GM12878 (cell line): ENCODE results near the gene DDX46. TPM values are rescaled to one million over a fixed set of nuclear protein-coding genes. Genes with fewer than 3 reads are reported as not detected.

Experiments
- CBX5 ChIP-seq: sonication (generic); IDR thresholded peaks from 2 replicates; pipeline ENCODE4 v1.6.1; 2016; ENCODE audit warnings: low read depth, moderate library complexity, mild to moderate bottlenecking, inconsistent platforms
- ETV6 ChIP-seq, 2 experiments: fragments of 450-650 bp in 1 of 2; IDR thresholded peaks in 1 of 2; conservative IDR thresholded peaks in 1 of 2; 2 replicates each; pipeline ENCODE4 v1.6.1; 2014; ENCODE audit warnings: antibody characterized with exemption in 1 of 2, borderline replicate concordance in 1 of 2, low read depth in 1 of 2, mild to moderate bottlenecking in 1 of 2, moderate library complexity in 1 of 2
- JUNB ChIP-seq: IDR thresholded peaks from 2 replicates; pipeline ENCODE4 v1.6.1; 2016; ENCODE audit warnings: antibody characterized with exemption, mild to moderate bottlenecking
- MAX ChIP-seq: IDR thresholded peaks from 2 replicates; pipeline ENCODE4 v1.6.1; 2012; ENCODE audit warnings: low read depth, low read length, improper control_type of control experiment
- MEF2B ChIP-seq: fragments of 450-650 bp; IDR thresholded peaks from 2 replicates; pipeline ENCODE4 v1.6.1; 2018; ENCODE audit warnings: mild to moderate bottlenecking, moderate library complexity; ENCODE audit not compliant: partially characterized antibody, poor library complexity, severe bottlenecking
- MTA2 ChIP-seq: fragments of 450-650 bp; IDR thresholded peaks from 2 replicates; pipeline ENCODE4 v1.6.1; 2016; ENCODE audit warnings: low read depth, mild to moderate bottlenecking, moderate library complexity
- MYC ChIP-seq: IDR thresholded peaks from 2 replicates; pipeline ENCODE4 v1.6.1; 2011; ENCODE audit warnings: mild to moderate bottlenecking, low read length, moderate library complexity, inconsistent platforms; ENCODE audit not compliant: insufficient read depth, insufficient replicate concordance, insufficient read length, severe bottlenecking
- NR2F1 ChIP-seq: fragments of 450-650 bp; conservative IDR thresholded peaks from 2 replicates; pipeline ENCODE4 v1.6.1; 2017; ENCODE audit warnings: mild to moderate bottlenecking
- PAX8 ChIP-seq: fragments of 450-650 bp; IDR thresholded peaks from 2 replicates; pipeline ENCODE4 v1.6.1; 2017; ENCODE audit warnings: mild to moderate bottlenecking, moderate library complexity
- RELB ChIP-seq: fragments of 450-650 bp; IDR thresholded peaks from 2 replicates; pipeline ENCODE4 v1.6.1; 2017; ENCODE audit warnings: low read depth, mild to moderate bottlenecking, moderate library complexity
- REST ChIP-seq: IDR thresholded peaks from 2 replicates; pipeline ENCODE4 v1.6.1; 2012; ENCODE audit warnings: mild to moderate bottlenecking, low read depth, low read length
- SIN3A ChIP-seq: IDR thresholded peaks from 2 replicates; pipeline ENCODE4 v1.6.1; 2012; ENCODE audit warnings: low read depth, low read length, improper control_type of control experiment
- SMAD5 ChIP-seq: IDR thresholded peaks from 2 replicates; pipeline ENCODE4 v1.6.1; 2016; ENCODE audit warnings: antibody characterized with exemption, low read depth
- SMC3 ChIP-seq: IDR thresholded peaks from 2 replicates; pipeline ENCODE4 v1.6.1; 2011; ENCODE audit warnings: low read length, improper control_type of control experiment, borderline replicate concordance
- STAT1 ChIP-seq: fragments of 450-650 bp; conservative IDR thresholded peaks from 2 replicates; pipeline ENCODE4 v1.6.1; 2014; ENCODE audit warnings: antibody characterized with exemption, mild to moderate bottlenecking
- STAT3 ChIP-seq: IDR thresholded peaks from 2 replicates; pipeline ENCODE4 v1.6.1; 2011; ENCODE audit warnings: low read depth, low read length, improper control_type of control experiment
- SUZ12 ChIP-seq: fragments of 200-600 bp; sonication (generic); IDR thresholded peaks from one replicate; pipeline ENCODE4 v1.6.1; 2018; ENCODE audit warnings: antibody characterized with exemption, mild to moderate bottlenecking; ENCODE audit not compliant: unreplicated experiment
- TAF1 ChIP-seq: IDR thresholded peaks from 2 replicates; pipeline ENCODE4 v1.6.1; 2011; ENCODE audit warnings: mild to moderate bottlenecking, low read depth, low read length, borderline replicate concordance
- YY1 ChIP-seq: IDR thresholded peaks from 2 replicates; pipeline ENCODE4 v1.6.1; 2011; ENCODE audit warnings: low read depth, mild to moderate bottlenecking, low read length
- ZNF384 ChIP-seq: IDR thresholded peaks from 2 replicates; pipeline ENCODE4 v1.6.1; 2012; ENCODE audit warnings: low read depth, mild to moderate bottlenecking, low read length, improper control_type of control experiment, borderline replicate concordance
- polyA plus RNA-seq, 11 experiments: library from polyadenylated mRNA; depleted of rRNA in 4 of 11; unstranded in 6 of 11; stranded (reverse) in 5 of 11; fragments of >200 nt; fragmentation: Nextera tagmentation in 4 of 11; fragmentation: Illumina TruSeq in 1 of 11; extraction: Ambion mirVana in 4 of 11; extraction: Trizol in 1 of 11; gene quantifications; 1 replicate in 1 of 11; 2 replicates in 10 of 11; pipeline versions ENCODE4 v1.2.1 to v1.2.3, GENCODE V29; 2011 to 2016; ENCODE audit warnings: inconsistent platforms in 2 of 11, missing spikeins in 2 of 11, low read depth in 1 of 11
- total RNA-seq, 4 experiments: library from RNA; depleted of rRNA in 3 of 4; stranded (reverse); fragments of >200 nt in 3 of 4; fragmentation: Illumina TruSeq in 1 of 4; extraction: Trizol in 1 of 4; gene quantifications; 2 replicates each; pipeline versions ENCODE4 v1.2.1 to v1.2.3, GENCODE V29; 2013 to 2021
- TF ChIP-seq, protein P1 (sequence below): IDR thresholded peaks from 2 replicates; pipeline ENCODE4 v1.6.1; 2012; ENCODE audit warnings: low read depth, low read length, improper control_type of control experiment
- TF ChIP-seq, protein P2 (sequence below): fragments of 450-650 bp; IDR thresholded peaks from 2 replicates; pipeline ENCODE4 v1.6.1; 2014; ENCODE audit warnings: mild to moderate bottlenecking

DDX46 gene
- total and polyA plus RNA-seq, 10 of the 15 experiments (the other 5 are each of a cell fraction or from before 2014, with no cell fraction given), result 23.0 to 77.1 (median 42.2) TPM

- 0 out of 2 replicates have a peak, but pooled peaks have one; percentile 42 for TF ChIP-seq REST
- 0 out of 2 replicates have a peak, but pooled peaks have one; percentile 70 for TF ChIP-seq CBX5
- peak; percentile 62 for TF ChIP-seq MYC
- peak; percentile 57; the same call in 1 of the 2 replicates for TF ChIP-seq NR2F1
- TF ChIP-seq SUZ12, result no peak
- TF ChIP-seq YY1, result peak; percentile 68
- TF ChIP-seq MTA2, result no peak
- no peak; the same call in 1 of the 2 replicates for TF ChIP-seq STAT1
- TF ChIP-seq ZNF384, result no peak
- peak; percentile 81; the same call in 1 of the 2 replicates for TF ChIP-seq MAX
- peak; percentile 53; the same call in 1 of the 2 replicates for TF ChIP-seq SIN3A
- TF ChIP-seq PAX8, result no peak
- 0 out of 4 replicates have a peak, but pooled peaks of 1 of the 2 experiments have one; percentile 6 for TF ChIP-seq ETV6 (conservative IDR thresholded peaks at IDR 0.05 in 1 of 2, IDR thresholded peaks at IDR 0.05 in 1 of 2; ENCODE audit: borderline replicate concordance in 1 of 2, low read depth in 1 of 2)
- peak; percentile 77; the same call in 1 of the 2 replicates for TF ChIP-seq TAF1
- TF ChIP-seq MEF2B, result no peak
- TF ChIP-seq SMC3, result no peak
- peak; percentile 22; the same call in 1 of the 2 replicates for TF ChIP-seq RELB
- TF ChIP-seq STAT3, result no peak
- no peak for TF ChIP-seq JUNB
- TF ChIP-seq, protein P1, sequence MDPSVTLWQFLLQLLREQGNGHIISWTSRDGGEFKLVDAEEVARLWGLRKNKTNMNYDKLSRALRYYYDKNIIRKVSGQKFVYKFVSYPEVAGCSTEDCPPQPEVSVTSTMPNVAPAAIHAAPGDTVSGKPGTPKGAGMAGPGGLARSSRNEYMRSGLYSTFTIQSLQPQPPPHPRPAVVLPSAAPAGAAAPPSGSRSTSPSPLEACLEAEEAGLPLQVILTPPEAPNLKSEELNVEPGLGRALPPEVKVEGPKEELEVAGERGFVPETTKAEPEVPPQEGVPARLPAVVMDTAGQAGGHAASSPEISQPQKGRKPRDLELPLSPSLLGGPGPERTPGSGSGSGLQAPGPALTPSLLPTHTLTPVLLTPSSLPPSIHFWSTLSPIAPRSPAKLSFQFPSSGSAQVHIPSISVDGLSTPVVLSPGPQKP, result no peak
- peak; percentile 75; the same call in 1 of the 2 replicates for TF ChIP-seq SMAD5
- TF ChIP-seq, protein P2, sequence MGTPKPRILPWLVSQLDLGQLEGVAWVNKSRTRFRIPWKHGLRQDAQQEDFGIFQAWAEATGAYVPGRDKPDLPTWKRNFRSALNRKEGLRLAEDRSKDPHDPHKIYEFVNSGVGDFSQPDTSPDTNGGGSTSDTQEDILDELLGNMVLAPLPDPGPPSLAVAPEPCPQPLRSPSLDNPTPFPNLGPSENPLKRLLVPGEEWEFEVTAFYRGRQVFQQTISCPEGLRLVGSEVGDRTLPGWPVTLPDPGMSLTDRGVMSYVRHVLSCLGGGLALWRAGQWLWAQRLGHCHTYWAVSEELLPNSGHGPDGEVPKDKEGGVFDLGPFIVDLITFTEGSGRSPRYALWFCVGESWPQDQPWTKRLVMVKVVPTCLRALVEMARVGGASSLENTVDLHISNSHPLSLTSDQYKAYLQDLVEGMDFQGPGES, result no peak
Measured at GRCh38 chr5:134845852-134846640, 87.5 kb downstream of the DDX46 start, which contains the start of gene C5orf24 (continued).
